Measurements from ENCODE around the gene PCBP3. TPM values are rescaled to one million over a fixed set of nuclear protein-coding genes. Genes with fewer than 3 reads are reported as not detected.

The PCBP3 gene
- total RNA-seq, 1 donor from 2014 or later = 4.6 TPM

- H3K9me3 Mint-ChIP-seq = no peaks in the 10 kb centered on the region
- no peak overlapping the region for H2AFZ ChIP-seq (replicated peaks)
- no peak overlapping the region for H3K4me3 Mint-ChIP-seq
- no peaks in the 10 kb centered on the region for H3K79me2 ChIP-seq (ENCODE audit: low read depth)
- no peak overlapping the region for H3K4me2 ChIP-seq
- no peaks in the 10 kb centered on the region for H3K4me1 ChIP-seq
- no peak overlapping the region for H3K27ac Mint-ChIP-seq
- no peak overlapping the region for H3K27ac ChIP-seq
- H3K9ac ChIP-seq = no peak overlapping the region
- H3K9me3 ChIP-seq (ENCODE audit: low read depth) = no peaks in the 10 kb centered on the region
- H3K4me3 ChIP-seq = no peak overlapping the region
- TF ChIP-seq CTCF (IDR thresholded peaks at IDR 0.05) = no peak
- H4K20me1 ChIP-seq (ENCODE audit: low read depth) = no peaks in the 10 kb centered on the region
- no peak for DNase-seq (ENCODE audit: low spot score)
- H3K36me3 ChIP-seq = no peaks in the 10 kb centered on the region
- H3K36me3 Mint-ChIP-seq = peaks cover 5% of the 10 kb centered on the region
- no peaks in the 10 kb centered on the region for H3F3A ChIP-seq (ENCODE audit: low read depth)
- H3K27me3 Mint-ChIP-seq (ENCODE audit: insufficient read depth, low read depth) = peaks cover 14% of the 10 kb centered on the region
- peaks cover 10% of the 10 kb centered on the region for H3K4me1 Mint-ChIP-seq
- H3K27me3 ChIP-seq = no peaks in the 10 kb centered on the region
These were observed 107.4 kb downstream of the PCBP3 start for GRCh38 chr21:45750936-45751335.

- Histone ChIP-seq H3K4me1 (no peaks in the 10 kb centered on the region), H3K4me3 (no peak overlapping the region), H3F3A (ENCODE audit: low read depth) (no peaks in the 10 kb centered on the region), H2AFZ (replicated peaks) (no peak overlapping the region), H3K9ac (no peak overlapping the region), H3K36me3 (no peaks in the 10 kb centered on the region), H3K9me3 (ENCODE audit: low read depth) (no peaks in the 10 kb centered on the region), H3K27me3 (no peaks in the 10 kb centered on the region), H4K20me1 (ENCODE audit: low read depth) (no peaks in the 10 kb centered on the region), H3K4me2 (no peak overlapping the region), H3K27ac (no peak overlapping the region), H3K79me2 (ENCODE audit: low read depth) (no peaks in the 10 kb centered on the region)
- H3K4me1 Mint-ChIP-seq = no peaks in the 10 kb centered on the region
- peaks cover 3% of the 10 kb centered on the region for H3K9me3 Mint-ChIP-seq
- TF ChIP-seq CTCF (IDR thresholded peaks at IDR 0.05) (no peak), EZH2phosphoT487 (IDR thresholded peaks at IDR 0.05) (no peak), EZH2 (IDR thresholded peaks at IDR 0.05) (no peak)
- DNase-seq (ENCODE audit: low spot score) = no peak
- no peak overlapping the region for H3K27ac Mint-ChIP-seq
- H3K36me3 Mint-ChIP-seq = peaks cover 4% of the 10 kb centered on the region
- no peak overlapping the region for H3K4me3 Mint-ChIP-seq
- H3K27me3 Mint-ChIP-seq (ENCODE audit: insufficient read depth, low read depth) = peaks cover 8% of the 10 kb centered on the region
These were observed 109.9 kb downstream of the PCBP3 start for GRCh38 chr21:45753445-45753844.

GRCh38 chr21:45756029-45756428 is 112.5 kb downstream of the PCBP3 start:
- H3K36me3 ChIP-seq = no peaks in the 10 kb centered on the region
- H3K9me3 ChIP-seq (ENCODE audit: low read depth) = no peaks in the 10 kb centered on the region
- no peaks in the 10 kb centered on the region for H3F3A ChIP-seq (ENCODE audit: low read depth)
- no peak overlapping the region for H3K9ac ChIP-seq
- no peak overlapping the region for H2AFZ ChIP-seq (replicated peaks)
- H3K4me3 ChIP-seq = no peak overlapping the region
- TF ChIP-seq CTCF (IDR thresholded peaks at IDR 0.05) (no peak), EZH2phosphoT487 (IDR thresholded peaks at IDR 0.05) (no peak), EZH2 (IDR thresholded peaks at IDR 0.05) (no peak)
- no peaks in the 10 kb centered on the region for H3K79me2 ChIP-seq (ENCODE audit: low read depth)
- Mint-ChIP-seq H3K27ac (no peak overlapping the region), H3K36me3 (peaks cover 4% of the 10 kb centered on the region), H3K9me3 (peaks cover 3% of the 10 kb centered on the region), H3K4me3 (no peak overlapping the region), H3K27me3 (ENCODE audit: insufficient read depth, low read depth) (peaks cover 3% of the 10 kb centered on the region), H3K4me1 (no peaks in the 10 kb centered on the region)
- DNase-seq (ENCODE audit: low spot score) = no peak
- no peak overlapping the region for H3K4me2 ChIP-seq
- no peaks in the 10 kb centered on the region for H3K27me3 ChIP-seq
- H4K20me1 ChIP-seq (ENCODE audit: low read depth) = no peaks in the 10 kb centered on the region
- no peak overlapping the region for H3K27ac ChIP-seq
- H3K4me1 ChIP-seq = peaks cover 2% of the 10 kb centered on the region

- no peaks in the 10 kb centered on the region for H3K9me3 ChIP-seq (ENCODE audit: low read depth)
- no peak overlapping the region for H3K4me3 ChIP-seq
- H2AFZ ChIP-seq (replicated peaks) = no peak overlapping the region
- H3K4me2 ChIP-seq = no peak overlapping the region
- no peaks in the 10 kb centered on the region for H4K20me1 ChIP-seq (ENCODE audit: low read depth)
- Mint-ChIP-seq H3K9me3 (peaks cover 3% of the 10 kb centered on the region), H3K4me1 (no peaks in the 10 kb centered on the region), H3K4me3 (no peak overlapping the region), H3K27me3 (ENCODE audit: insufficient read depth, low read depth) (peaks cover under 1% of the 10 kb centered on the region), H3K27ac (no peak overlapping the region), H3K36me3 (peaks cover 4% of the 10 kb centered on the region)
- no peaks in the 10 kb centered on the region for H3F3A ChIP-seq (ENCODE audit: low read depth)
- no peaks in the 10 kb centered on the region for H3K79me2 ChIP-seq (ENCODE audit: low read depth)
- no peak for TF ChIP-seq EZH2phosphoT487 (IDR thresholded peaks at IDR 0.05)
- peaks cover 7% of the 10 kb centered on the region for H3K4me1 ChIP-seq
- no peak overlapping the region for H3K27ac ChIP-seq
- H3K9ac ChIP-seq = no peak overlapping the region
- no peak for DNase-seq (ENCODE audit: low spot score)
- H3K36me3 ChIP-seq = no peaks in the 10 kb centered on the region
- no peaks in the 10 kb centered on the region for H3K27me3 ChIP-seq
These were observed 113.1 kb downstream of the PCBP3 start for GRCh38 chr21:45756669-45757068.
